Measurements from ENCODE around the gene KANSL2.
"Not testable (repeated sequence)": the region's sequence is repeated elsewhere in the genome, so short reads cannot be mapped to it uniquely, and the experiment has no call there.

KANSL2 gene

GRCh38 chr12:48712209-48712608, 30.2 kb upstream of the KANSL2 start:
- H3K9ac ChIP-seq (ENCODE audit: insufficient read length): no peak overlapping the region
- no peak overlapping the region for H3K4me3 ChIP-seq
- peaks cover 54% of the 10 kb centered on the region for H3K36me3 ChIP-seq (ENCODE audit: insufficient read depth, low read length)
- H3K27ac ChIP-seq: no peak overlapping the region
- no peak for TF ChIP-seq FOXP2 (optimal IDR thresholded peaks at IDR 0.05; ENCODE audit: control extremely low read depth, extremely low read length, insufficient read depth)
- no peak for TF ChIP-seq EZH2 (IDR thresholded peaks at IDR 0.05)
- TF ChIP-seq POLR2AphosphoS5 (IDR thresholded peaks at IDR 0.05; ENCODE audit: borderline replicate concordance, low read depth, low read length): no peak
- no peaks in the 10 kb centered on the region for H3K9me3 ChIP-seq (ENCODE audit: low read depth, low read length)
- no peak for DNase-seq (ENCODE audit: low read depth, low spot score)

DNA sequence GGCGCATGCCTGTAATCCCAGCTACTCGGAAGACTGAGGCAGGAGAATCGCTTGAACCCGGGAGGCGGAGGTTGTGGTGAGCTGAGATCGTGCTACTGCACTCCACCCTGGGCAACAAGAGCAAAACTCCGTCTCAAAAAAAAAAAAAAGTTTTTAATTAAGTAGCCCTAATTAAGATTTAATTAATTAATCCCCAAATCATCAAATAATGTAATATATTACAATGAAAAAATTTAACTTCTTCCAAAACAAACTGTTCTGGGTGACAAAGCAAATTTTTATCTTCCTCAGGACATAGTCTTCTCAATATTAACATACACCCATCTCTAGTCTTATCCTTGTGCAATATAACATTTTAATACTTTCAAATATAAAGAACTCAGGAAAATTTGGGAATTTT, 16.8 kb upstream of the KANSL2 start:
- not testable (repeated sequence) for DNase-seq (ENCODE audit: low read depth, low spot score); H3K27ac ChIP-seq; H3K9me3 ChIP-seq (ENCODE audit: low read depth, low read length); H3K4me3 ChIP-seq; H3K9ac ChIP-seq (ENCODE audit: insufficient read length)
- peaks cover 73% of the 10 kb centered on the region for H3K36me3 ChIP-seq (ENCODE audit: insufficient read depth, low read length)

DNA sequence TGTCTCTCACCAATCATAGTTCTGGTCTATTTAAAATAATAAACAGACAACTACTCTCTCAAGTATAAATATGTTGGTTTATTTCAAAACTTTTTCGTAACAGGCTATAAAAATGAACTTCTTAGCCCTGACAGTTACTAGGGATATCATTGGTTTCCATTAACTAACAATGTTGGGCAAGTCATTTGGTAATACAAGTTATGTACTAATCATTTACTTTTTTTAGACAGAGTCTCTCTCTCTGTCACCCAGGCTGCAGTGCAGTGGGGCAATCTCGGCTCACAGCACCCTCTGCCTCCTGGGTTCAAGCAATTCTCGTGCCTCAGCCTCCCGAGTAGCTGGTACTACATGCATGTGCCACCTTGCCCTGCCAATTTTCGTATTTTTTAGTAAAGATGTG, 14.6 kb upstream of the KANSL2 start:
- no peak for TF ChIP-seq POLR2AphosphoS5 (IDR thresholded peaks at IDR 0.05; ENCODE audit: borderline replicate concordance, low read depth, low read length)
- no peak for TF ChIP-seq EZH2 (IDR thresholded peaks at IDR 0.05)
- TF ChIP-seq FOXP2 (optimal IDR thresholded peaks at IDR 0.05; ENCODE audit: control extremely low read depth, extremely low read length, insufficient read depth): no peak
- Histone ChIP-seq H3K4me3 (no peak overlapping the region), H3K36me3 (ENCODE audit: insufficient read depth, low read length) (peaks cover 72% of the 10 kb centered on the region), H3K27ac (no peak overlapping the region), H3K9ac (ENCODE audit: insufficient read length) (no peak overlapping the region), H3K9me3 (ENCODE audit: low read depth, low read length) (no peaks in the 10 kb centered on the region)
- no peak for DNase-seq (ENCODE audit: low read depth, low spot score)

- no peak overlapping the region for H3K27ac ChIP-seq
- no peak for DNase-seq (ENCODE audit: low read depth, low spot score)
- H3K36me3 ChIP-seq (ENCODE audit: insufficient read depth, low read length): peaks cover 78% of the 10 kb centered on the region
- H3K4me3 ChIP-seq: no peak overlapping the region
- TF ChIP-seq POLR2AphosphoS5 (IDR thresholded peaks at IDR 0.05; ENCODE audit: borderline replicate concordance, low read depth, low read length): no peak
- no peak for TF ChIP-seq EZH2 (IDR thresholded peaks at IDR 0.05)
- no peak for TF ChIP-seq FOXP2 (optimal IDR thresholded peaks at IDR 0.05; ENCODE audit: control extremely low read depth, extremely low read length, insufficient read depth)
- no peaks in the 10 kb centered on the region for H3K9me3 ChIP-seq (ENCODE audit: low read depth, low read length)
- H3K9ac ChIP-seq (ENCODE audit: insufficient read length): no peak overlapping the region
These were observed 13.8 kb upstream of the KANSL2 start for GRCh38 chr12:48695859-48696258.

DNA sequence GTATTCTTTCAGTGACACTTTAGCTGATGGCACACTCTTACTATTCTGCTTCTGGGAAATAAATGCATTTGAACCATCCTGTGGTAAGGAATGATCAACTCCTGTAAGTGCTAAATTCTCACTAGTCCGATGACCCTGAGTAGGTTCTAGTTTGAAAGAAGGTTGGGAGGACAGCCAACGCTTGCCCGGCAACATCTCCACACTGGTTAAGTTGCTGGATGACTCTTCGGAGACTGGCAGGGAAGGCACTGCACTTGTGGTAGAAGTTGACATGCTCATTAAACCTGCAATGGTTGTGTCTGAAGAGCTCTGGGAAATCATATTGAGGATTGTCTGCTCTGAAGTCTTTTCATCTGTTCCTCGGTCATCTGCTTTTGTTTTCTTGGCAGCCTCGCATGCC, 12.0 kb upstream of the KANSL2 start:
- H3K27ac ChIP-seq: no peak overlapping the region
- no peaks in the 10 kb centered on the region for H3K9me3 ChIP-seq (ENCODE audit: low read depth, low read length)
- H3K4me3 ChIP-seq: no peak overlapping the region
- H3K36me3 ChIP-seq (ENCODE audit: insufficient read depth, low read length): peaks cover 82% of the 10 kb centered on the region
- no peak overlapping the region for H3K9ac ChIP-seq (ENCODE audit: insufficient read length)
- no peak for TF ChIP-seq EZH2 (IDR thresholded peaks at IDR 0.05)
- no peak for TF ChIP-seq FOXP2 (optimal IDR thresholded peaks at IDR 0.05; ENCODE audit: control extremely low read depth, extremely low read length, insufficient read depth)
- TF ChIP-seq POLR2AphosphoS5 (IDR thresholded peaks at IDR 0.05; ENCODE audit: borderline replicate concordance, low read depth, low read length): no peak
- no peak for DNase-seq (ENCODE audit: low read depth, low spot score)

GRCh38 chr12:48693572-48693971, 11.5 kb upstream of the KANSL2 start:
- Histone ChIP-seq H3K4me3 (no peak overlapping the region), H3K27ac (no peak overlapping the region), H3K36me3 (ENCODE audit: insufficient read depth, low read length) (peaks cover 86% of the 10 kb centered on the region), H3K9me3 (ENCODE audit: low read depth, low read length) (no peaks in the 10 kb centered on the region), H3K9ac (ENCODE audit: insufficient read length) (no peak overlapping the region)
- no peak for DNase-seq (ENCODE audit: low read depth, low spot score)
- TF ChIP-seq EZH2 (IDR thresholded peaks at IDR 0.05) (no peak), FOXP2 (optimal IDR thresholded peaks at IDR 0.05; ENCODE audit: control extremely low read depth, extremely low read length, insufficient read depth) (no peak), POLR2AphosphoS5 (IDR thresholded peaks at IDR 0.05; ENCODE audit: borderline replicate concordance, low read depth, low read length) (no peak)

- Histone ChIP-seq H3K27ac (no peak overlapping the region), H3K36me3 (ENCODE audit: insufficient read depth, low read length) (peaks cover 80% of the 10 kb centered on the region), H3K9ac (ENCODE audit: insufficient read length) (no peak overlapping the region), H3K9me3 (ENCODE audit: low read depth, low read length) (no peaks in the 10 kb centered on the region), H3K4me3 (no peak overlapping the region)
- DNase-seq (ENCODE audit: low read depth, low spot score): no peak
- no peak for TF ChIP-seq FOXP2 (optimal IDR thresholded peaks at IDR 0.05; ENCODE audit: control extremely low read depth, extremely low read length, insufficient read depth)
- TF ChIP-seq EZH2 (IDR thresholded peaks at IDR 0.05): no peak
- no peak for TF ChIP-seq POLR2AphosphoS5 (IDR thresholded peaks at IDR 0.05; ENCODE audit: borderline replicate concordance, low read depth, low read length)
These were observed 9.9 kb upstream of the KANSL2 start for GRCh38 chr12:48691826-48692487.

DNA sequence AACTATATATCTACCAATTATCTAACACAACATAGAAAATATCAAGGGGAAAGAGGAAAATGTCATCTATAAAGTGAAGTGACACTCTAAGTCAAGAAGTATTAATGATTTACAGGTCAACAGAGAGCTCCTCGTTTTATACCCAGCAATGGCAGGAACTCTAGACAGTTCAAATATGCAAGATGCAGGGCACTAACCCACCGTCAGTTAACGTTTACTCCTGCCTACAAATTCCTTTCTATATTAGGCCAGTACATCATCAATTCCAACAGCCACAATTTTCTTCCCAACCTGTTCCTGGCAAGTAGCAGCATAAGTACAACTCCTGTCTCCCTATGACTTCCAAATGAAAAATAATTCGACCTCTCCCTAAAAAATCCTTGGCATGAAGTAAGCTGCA, 9.0 kb upstream of the KANSL2 start:
- no peak for DNase-seq (ENCODE audit: low read depth, low spot score)
- Histone ChIP-seq H3K9me3 (ENCODE audit: low read depth, low read length) (no peaks in the 10 kb centered on the region), H3K9ac (ENCODE audit: insufficient read length) (no peak overlapping the region), H3K27ac (no peak overlapping the region), H3K4me3 (no peak overlapping the region), H3K36me3 (ENCODE audit: insufficient read depth, low read length) (peaks cover 71% of the 10 kb centered on the region)
- TF ChIP-seq FOXP2 (optimal IDR thresholded peaks at IDR 0.05; ENCODE audit: control extremely low read depth, extremely low read length, insufficient read depth): no peak
- TF ChIP-seq POLR2AphosphoS5 (IDR thresholded peaks at IDR 0.05; ENCODE audit: borderline replicate concordance, low read depth, low read length): no peak
- no peak for TF ChIP-seq EZH2 (IDR thresholded peaks at IDR 0.05)

DNA sequence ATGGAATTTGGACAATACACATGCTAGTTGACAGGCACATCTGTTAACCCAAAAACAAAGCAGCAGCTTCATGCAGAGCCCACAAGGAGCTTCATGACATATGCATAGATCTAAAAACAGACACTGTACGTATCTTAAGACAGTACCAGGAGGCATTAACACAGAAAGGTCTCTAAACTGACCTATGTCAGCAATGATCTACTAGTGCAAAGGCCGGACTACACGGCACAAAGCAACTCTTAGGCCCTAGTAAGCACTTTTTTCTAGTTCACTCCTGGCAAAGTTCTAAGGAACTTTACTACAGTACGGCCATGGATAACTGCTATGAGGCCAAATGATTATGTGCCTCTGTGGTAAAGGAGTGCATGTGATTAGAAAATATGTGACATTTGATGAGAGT, 8.4 kb upstream of the KANSL2 start:
- Histone ChIP-seq H3K4me3 (no peak overlapping the region), H3K9ac (ENCODE audit: insufficient read length) (no peak overlapping the region), H3K9me3 (ENCODE audit: low read depth, low read length) (no peaks in the 10 kb centered on the region), H3K27ac (no peak overlapping the region), H3K36me3 (ENCODE audit: insufficient read depth, low read length) (peaks cover 66% of the 10 kb centered on the region)
- TF ChIP-seq FOXP2 (optimal IDR thresholded peaks at IDR 0.05; ENCODE audit: control extremely low read depth, extremely low read length, insufficient read depth): no peak
- TF ChIP-seq POLR2AphosphoS5 (IDR thresholded peaks at IDR 0.05; ENCODE audit: borderline replicate concordance, low read depth, low read length): no peak
- no peak for TF ChIP-seq EZH2 (IDR thresholded peaks at IDR 0.05)
- DNase-seq (ENCODE audit: low read depth, low spot score): no peak

Data from SK-N-MC (cell line).